GM21717 (cell line): ENCODE measurements around the gene FMO5.
"Not testable (repeated sequence)": the region's sequence is repeated elsewhere in the genome, so short reads cannot be mapped to it uniquely, and the experiment has no call there.

Experiments
- ATAC-seq: cut with Tn5 transposase; IDR thresholded peaks from one replicate; pipeline ENCODE4 v1.9.1; 2021; ENCODE audit warnings: mild to moderate bottlenecking, moderate library complexity; ENCODE audit not compliant: unreplicated experiment

The FMO5 gene

DNA sequence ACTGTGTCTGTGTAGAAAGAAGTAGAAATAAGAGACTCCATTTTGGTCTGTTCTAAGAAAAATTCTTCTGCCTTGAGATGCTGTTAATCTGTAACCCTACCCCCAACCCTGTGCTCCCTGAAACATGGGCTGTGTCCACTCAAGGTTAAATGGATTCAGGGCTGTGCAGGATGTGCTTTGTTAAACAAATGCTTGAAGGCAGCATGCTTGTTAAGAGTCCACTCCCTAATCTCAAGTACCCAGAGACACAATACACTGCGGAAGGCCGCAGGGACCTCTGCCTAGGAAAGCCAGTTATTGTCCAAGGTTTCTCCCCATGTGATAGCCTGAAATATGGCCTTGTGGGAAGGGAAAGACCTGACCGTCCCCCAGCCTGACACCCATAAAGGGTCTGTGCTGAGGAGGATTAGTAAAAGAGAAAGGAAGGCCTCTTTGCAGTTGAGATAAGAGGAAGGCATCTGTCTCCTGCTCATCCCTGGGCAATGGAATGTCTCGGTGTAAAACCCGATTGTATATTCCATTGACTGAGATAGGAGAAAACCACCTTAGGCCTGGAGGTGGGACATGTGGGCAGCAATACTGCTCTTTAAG, 15.1 kb upstream of the FMO5 start:
- not testable (repeated sequence) for ATAC-seq

DNA sequence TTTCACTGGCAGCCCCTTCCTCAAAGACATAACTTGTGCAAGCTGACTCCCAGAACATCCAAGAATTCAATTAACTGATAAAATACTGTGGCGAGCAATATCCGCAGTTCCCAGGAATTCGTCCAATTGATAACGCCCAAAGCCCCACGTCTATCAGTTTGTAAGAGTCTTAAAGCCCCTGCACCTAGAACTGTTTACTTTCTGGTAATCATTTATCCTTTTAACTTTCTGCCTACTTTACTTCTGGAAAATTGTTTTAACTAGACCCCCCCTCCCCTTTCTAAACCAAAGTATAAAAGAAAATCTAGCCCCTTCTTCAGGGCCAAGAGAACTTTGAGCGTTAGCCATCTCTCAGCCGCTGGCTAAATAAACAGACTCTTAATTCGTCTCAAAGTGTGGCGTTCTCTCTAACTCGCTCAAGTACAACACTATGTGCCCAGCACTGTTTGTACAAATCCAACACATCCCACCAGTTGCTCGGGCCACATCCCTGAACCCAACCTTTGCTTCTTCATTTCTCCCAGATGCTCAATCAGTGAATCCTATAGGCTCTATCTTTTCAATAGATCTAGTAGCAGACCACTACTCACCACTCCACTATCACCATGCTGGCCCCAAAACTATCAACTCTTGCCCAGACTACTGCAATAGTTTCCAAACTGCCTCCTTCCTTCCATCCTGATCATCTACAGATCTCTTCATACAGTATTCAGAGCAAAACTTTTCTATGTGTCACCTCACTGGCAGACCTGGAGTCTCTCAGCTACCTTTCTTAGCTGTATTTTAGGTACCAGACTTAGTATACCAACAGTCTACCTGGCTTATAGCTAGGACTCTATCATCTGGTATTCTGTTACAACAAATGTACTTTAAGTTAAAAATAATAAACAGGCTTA, 14.0 kb upstream of the FMO5 start:
- ATAC-seq: no peak

DNA sequence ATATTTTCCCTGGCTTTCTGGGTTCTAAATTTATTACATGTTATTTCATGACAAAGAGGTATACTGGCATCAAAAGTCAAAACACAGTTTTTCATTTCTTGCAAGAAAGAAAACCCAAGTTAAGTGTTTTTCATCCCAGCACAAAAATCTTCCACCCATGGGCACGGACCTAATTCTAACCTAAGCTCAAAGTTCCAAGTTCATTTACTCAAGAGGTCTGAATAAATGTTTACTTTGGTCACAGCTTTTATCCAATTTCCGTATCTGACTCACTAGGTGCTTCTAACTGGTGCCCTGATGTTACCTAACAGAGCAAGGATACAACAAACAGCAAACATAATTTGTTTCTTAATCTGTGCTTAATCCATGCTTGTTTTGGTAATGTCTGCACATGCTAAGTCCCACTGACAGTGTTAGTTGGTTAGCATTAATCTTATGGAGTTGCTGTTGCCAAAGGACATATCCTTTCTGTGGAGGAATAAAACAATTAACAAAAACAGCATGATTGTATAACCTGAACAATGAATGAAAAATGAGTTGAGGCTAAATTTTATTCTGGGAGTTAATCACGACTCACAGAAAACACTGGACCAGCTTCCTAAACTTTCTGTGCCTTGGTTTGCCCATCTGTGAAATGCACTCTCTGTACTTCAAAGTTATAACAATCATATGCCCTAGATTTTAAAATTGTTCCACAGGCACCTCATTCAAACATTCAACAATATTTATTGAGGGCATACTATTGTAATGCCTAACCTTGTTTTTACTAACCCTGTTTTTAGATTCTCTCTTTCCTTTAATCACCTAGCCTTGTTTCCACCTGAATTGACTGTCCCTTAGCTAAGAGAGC, 13.1 kb upstream of the FMO5 start:
- ATAC-seq: no peak

DNA sequence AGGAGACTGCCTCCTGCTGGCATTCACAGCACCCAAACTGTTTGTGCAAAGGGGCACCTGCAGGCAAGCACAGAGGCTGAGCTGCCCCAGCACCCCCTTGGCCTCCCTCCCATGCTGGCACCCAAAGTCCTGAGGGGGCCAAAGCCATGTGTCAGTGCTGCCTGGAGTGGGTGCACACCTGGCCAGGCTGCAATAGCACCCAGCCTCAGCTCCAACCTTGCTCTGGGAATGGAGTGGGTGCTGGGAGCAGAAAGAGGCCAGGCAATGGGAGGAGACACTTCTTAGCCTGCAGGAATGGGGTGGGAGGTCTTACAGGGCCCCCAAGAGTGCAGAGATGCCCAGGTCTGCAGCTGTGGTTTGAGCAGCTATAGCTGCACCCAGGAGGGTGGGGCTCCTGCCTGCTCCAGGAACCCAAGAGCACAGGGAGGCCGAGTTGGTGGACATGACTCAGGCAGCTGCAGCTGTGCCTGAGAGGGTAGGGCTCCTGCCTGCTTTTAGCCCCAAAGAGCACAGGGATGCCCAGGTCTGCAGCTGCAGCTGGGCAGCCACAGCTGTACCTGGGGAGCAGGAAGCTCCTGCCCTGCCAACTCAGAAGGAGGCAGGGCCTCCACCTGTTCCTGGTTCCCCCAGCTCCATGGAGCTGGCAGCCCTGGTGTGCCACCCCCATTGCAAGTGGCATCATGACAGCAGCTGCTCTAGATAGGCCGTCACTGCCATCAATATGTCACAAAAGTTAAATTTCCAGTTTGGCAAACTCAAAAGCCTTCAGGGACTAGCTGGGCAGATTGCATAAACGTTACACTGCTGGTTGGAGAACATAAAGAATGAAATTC, 12.0 kb upstream of the FMO5 start:
- ATAC-seq: no peak

DNA sequence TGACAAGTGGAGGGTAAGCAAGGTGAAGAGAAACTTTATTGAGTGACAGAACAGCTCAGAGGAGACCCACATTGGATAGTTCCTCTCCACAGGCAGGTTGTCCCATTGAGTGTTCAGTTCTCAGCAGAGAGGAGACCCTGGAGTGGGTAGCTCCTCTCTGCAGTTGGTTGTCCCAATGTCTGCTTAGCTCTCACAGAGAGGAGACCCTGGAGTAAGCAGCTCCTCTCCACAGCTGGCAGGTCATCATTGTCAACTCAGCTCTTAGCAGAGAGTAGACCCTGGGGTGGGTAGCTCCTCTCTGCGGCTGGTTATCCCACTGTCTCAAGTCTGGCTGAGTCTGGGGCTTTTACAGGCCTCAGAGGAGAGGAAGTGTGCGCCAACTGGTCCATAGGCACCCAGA, 11.3 kb upstream of the FMO5 start:
- no peak for ATAC-seq

DNA sequence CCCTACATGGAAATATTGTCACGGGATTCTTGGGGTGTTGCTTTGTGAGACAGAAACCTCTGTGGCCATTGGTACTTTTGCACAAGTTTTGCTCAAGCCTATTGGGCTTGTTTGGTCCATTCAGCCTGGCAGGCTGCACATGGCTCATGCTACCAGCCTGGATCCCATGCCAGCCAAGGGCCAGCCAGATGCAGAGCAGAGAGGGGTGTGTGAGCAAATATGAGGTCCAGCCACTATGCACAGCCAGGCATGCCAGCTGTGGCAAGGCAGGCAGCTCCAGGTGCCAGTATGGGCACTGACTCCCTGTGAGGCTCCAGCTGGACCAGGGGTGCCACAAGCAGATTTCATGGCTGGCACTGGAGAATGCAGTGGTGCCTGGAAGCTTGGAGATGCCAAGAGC, 10.7 kb upstream of the FMO5 start:
- ATAC-seq: no peak

DNA sequence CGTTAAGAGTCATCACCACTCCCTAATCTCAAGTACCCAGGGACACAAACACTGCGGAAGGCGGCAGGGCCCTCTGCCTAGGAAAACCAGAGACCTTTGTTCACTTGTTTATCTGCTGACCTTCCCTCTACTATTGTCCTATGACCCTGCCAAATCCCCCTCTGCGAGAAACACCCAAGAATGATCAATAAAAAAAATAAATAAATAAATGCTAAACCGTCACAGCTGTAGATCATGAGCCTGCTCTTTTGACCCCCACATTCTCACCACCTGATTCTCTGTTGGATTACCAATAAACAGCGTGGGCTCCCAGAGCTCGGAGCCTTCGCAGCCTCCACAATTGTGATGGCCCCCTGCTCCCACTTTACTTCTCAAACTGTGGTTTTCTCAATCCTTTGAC, 8.8 kb upstream of the FMO5 start:
- ATAC-seq: not testable (repeated sequence)

DNA sequence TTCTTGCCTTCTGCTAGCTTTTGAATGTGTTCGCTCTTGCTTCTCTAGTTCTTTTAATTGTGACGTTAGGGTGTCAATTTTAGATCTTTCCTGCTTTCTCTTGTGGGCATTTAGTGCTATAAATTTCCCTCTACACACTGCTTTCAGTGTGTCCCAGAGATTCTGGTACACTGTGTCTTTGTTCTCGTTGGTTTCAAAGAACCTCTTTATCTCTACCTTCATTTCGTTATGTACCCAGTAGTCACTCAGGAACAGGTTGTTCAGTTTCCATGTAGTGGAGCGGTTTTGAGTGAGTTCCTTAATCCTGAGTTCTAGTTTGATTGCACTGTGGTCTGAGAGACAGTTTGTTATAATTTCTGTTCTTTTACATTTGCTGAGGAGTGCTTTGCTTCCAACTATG, 5.9 kb upstream of the FMO5 start:
- ATAC-seq: not testable (repeated sequence)

DNA sequence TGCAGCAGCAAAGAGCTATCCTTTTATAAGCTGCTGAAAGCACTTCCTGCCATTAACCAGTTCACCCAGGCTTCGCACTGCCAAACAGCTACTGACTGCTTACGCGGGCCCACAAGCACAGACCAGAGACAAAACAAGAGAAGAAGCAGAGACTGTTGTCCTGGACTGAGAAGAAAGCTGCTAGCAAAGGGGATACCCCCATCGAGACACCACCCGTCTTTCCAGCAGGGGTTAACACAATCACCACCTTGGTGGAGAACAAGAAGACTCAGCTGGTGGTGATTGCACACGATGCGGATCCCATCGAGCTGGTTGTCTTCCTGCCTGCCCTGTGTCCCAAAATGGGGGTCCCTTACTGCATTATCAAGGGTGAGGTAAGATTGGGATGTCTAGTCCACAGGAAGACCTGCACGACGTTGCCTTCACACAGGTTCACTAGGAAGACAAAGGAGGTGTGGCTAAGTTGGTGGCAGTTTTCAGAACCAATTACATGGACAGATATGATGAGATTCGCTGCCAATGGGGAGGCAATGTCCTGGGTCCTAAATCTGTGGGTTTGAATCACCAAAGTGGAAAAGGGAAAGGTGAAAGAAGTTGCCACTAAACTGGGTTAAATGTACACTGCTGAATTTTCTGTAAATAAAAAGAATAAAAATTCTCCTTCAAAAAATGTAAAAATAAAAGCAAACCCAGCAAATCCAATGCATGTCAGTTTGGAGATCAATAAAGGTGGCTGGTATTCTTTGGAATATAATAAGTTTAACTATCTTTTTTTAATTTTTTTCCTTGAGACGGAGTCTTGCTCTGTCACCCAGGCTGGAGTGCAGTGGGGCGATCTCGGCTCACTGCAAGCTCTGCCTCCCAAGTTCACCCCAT, 1.2 kb downstream of the FMO5 start:
- ATAC-seq: no peak

DNA sequence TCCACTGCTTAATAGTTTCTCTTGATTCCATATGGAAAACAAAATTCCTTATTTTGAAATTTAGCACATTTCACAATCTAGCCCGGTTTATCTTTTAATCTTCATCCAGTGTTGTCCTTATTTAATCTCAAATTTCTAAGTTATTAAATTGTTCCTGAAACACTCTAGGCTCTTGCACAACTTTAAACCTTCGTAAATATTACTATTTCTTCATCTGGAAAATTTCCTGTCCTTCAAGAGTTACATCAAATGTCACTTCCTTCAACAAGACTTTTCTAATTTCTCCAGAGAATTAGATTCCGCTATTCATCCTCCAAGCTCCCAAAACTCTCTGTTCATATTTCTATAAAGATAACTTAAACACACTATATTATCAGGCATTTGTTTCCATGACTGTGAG, 6.5 kb downstream of the FMO5 start:
- ATAC-seq: no peak

DNA sequence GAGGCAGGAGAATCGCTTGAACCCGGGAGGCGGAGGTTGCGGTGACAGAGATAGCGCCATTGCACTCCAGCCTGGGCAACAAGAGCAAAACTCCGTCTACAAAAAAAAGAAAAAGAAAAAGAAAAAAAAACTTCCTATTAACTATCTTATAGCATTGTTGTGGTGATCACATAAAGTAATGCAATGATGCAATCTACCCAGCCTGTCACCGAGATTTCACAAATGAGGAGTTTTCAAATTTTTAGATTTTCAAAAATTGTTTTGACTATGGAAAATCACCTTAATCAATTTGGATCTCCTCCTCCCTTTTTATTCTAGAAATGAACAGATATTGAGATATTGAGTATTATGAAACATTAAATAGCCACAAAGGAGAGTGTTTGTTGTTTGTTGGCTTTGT, 8.0 kb downstream of the FMO5 start:
- no peak for ATAC-seq

DNA sequence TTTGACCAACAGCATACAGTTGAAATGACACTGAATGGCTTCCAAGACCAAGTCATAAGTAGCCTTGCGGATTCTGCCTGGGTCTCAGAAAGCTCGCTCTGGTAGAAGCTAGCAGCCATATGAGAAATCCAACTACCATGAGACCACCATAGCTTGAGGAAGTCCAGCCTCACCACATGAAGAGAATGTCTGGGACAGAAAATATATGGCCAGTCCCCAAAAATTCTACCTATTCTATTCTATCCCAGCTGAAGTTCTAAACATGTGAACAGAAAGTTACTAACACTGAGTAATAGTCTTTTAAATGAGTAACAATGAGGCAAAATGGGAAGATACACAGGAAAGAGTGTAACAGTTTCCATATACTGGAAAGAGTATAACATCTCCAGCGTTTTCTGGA, 9.0 kb downstream of the FMO5 start:
- ATAC-seq: no peak

DNA sequence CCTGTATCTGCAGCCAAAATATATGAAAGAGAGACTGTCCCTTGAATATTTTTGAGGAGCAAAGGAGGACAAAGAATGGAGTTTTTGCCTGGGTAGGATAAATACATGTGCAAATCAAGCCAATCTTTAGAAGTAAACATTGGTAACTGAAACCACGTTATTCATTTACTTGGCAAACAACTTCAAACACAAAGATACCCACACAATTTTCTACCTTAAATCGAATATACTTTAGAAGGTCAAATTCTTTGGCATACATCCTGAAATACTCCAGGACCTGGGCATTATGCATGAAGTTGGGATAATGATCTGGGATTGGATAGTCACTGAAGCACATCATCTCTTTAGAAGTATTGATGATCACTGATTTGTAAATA, 9.6 kb downstream of the FMO5 start:
- ATAC-seq: no peak

DNA sequence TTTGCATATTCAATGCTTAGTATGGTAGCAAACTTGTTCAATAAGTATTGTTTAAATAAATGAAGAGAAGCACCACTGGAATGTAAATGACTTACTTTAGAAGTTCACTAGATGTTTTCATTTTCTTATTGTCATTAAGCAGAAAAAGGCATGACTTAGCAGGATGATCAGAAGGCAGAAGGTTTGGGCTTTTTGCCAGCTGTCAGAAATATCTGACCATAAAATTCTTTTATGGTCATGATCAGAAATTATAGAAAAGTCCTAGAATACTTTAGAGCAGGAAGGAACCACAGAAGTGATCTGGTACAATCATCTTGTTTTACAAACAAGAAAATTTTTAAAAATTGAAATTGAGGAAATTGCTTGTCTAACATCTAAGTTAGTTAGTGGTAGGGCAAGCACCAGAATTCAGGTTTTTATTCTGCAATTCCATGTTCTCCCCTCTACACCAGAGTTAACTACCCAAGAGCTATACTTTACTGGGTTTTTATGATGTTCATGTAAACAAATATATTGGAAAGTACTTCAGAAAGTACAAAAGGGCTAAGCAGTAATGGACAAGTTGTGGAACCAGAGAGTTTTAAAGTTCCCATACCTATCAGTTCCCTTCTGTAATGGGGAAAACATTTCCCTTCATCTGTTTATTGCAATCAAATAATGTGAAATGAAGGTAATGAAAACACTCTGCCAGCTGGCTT, 10.1 kb downstream of the FMO5 start:
- ATAC-seq: no peak

DNA sequence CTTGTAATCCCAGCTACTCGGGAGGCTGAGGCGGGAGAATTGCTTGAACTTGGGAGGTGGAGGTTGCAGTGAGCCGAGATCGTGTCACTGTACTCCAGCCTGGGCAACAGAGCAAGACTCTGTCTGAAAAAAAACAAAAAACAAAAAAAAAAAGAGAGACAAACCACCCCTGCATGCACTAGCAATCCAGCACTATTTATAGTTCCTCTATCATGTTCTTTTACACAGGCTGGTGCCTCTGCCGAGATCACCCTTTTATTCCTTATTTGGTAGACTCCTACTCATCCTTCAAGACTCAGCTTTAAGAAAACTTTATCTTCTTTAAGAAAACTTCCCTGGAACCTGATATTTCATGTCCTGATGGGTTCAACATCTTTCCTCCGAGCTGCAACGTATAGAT, 10.8 kb downstream of the FMO5 start:
- ATAC-seq: no peak

DNA sequence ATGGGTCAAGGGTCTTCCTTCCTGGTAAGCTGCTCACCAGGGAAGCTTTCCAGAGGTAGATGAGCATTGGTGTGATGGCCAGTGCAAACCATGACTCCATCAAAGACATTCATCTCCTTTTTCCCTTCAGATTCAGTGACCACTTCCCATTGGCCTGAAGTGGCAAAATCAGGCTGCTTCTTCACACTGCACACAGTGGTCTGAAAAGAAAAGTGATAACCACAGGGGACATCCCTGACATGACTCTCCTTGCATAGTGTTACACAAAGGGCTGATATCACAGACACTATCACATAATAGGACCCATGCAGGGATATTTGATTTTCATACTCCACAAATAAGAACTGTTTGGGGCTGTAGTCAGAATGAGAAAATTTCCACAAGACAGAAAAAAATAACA, 11.9 kb downstream of the FMO5 start:
- no peak for ATAC-seq

DNA sequence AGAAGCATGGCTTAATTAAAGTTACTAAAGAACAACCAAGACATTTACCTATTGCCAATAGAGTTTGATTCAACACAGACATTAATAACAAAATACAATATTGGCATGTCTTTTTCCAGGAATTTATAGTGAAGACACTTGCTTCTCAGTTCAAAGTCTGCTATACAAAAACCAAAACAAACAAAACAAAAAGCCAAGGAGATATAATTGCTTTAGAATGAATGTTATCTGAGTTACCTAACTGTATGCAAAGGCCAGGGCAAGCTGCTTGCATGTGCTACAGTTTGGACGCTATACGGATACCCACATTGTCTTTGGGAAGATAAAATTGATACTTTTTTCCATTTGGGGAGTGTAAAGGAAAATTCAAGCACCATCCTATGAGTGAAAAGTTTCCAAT, 13.6 kb downstream of the FMO5 start:
- ATAC-seq: no peak

DNA sequence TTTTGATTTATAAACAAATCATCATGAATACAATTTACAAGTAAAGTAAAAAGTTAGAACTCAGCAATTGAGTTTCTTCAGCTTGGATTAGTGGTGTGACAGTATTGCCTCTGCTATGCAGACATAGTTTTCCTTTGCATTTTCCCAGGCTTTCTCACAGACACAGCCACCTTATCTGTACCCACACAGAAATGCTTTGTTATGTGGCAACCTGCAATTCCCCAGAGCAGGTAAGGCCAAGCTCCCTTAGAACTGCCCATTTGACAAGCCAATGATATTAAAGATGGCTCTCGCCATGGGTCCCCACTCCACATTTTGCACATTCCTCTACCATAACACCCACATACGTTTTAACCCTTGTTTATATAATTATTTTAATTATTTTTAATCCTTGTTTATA, 14.2 kb downstream of the FMO5 start:
- no peak for ATAC-seq
